ENCODE results near the gene BCL6. TPM values are rescaled to one million over a fixed set of nuclear protein-coding genes. Genes with fewer than 3 reads are reported as not detected.

The BCL6 gene
- total RNA-seq, 1 experiment from 2014 or later: 21.5 TPM

DNA sequence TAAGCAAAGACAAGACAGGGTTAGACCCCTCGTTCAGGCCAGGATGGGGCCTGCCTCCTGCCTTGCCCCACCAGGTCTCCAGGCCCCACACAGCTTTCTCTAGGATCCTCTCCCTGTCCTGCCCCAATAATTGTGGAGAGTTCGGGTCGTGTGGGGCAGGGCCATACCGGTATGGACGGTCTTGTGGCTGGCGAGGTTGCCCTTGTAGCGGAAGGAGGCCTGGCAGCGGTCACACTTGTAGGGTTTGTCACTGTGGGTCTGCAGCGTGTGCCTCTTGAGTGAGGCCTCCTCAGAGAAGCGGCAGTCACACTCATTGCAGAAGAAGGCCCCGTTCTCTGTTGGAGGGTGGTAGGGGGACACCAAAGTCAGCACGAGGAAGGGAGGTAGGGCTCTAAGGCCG is 18.7 kb downstream of the BCL6 start:
- Histone ChIP-seq H3K9me3 (ENCODE audit: control insufficient read depth, insufficient read depth, low read depth, low read length) (no peaks in the 10 kb centered on the region), H3K4me3 (ENCODE audit: low read depth in 2 of 2, low read length in 2 of 2) (no peak overlapping the region), H3K27ac (ENCODE audit: low read length) (no peak overlapping the region), H3K27me3 (ENCODE audit: control insufficient read depth, insufficient read depth, low read length) (no peaks in the 10 kb centered on the region), H3K4me1 (ENCODE audit: control insufficient read depth, insufficient read depth, low read length) (no peaks in the 10 kb centered on the region), H3K36me3 (ENCODE audit: control insufficient read depth, insufficient read depth, low read length) (peaks cover 18% of the 10 kb centered on the region)
- intact Hi-C loops (cut with micrococcal nuclease; ENCODE audit: unreplicated experiment): no loop called here
- DNase-seq (ENCODE audit: low read depth, low spot score): no peak
- in situ Hi-C loops (cut with HindIII; ENCODE audit: low pct_unique_long_range_greater_than_20kb, low sequenced_read_pairs): loop anchor here (25.0 kb wide), 1 partner anchor 561 kb away; no protein-coding TSS in a partner anchor
- ChIA-PET POLR2A (no interaction called here), CTCF (interaction anchor here (1.0 kb wide), 1 partner anchor 14 kb away, joined by 3 read pairs; no protein-coding TSS in a partner anchor)
- no peak for TF ChIP-seq SIN3A (IDR thresholded peaks at IDR 0.05; ENCODE audit: borderline replicate concordance, insufficient read depth, low read depth, low read length)
- no peak for TF ChIP-seq POLR2AphosphoS5 (IDR thresholded peaks at IDR 0.05; ENCODE audit: low read depth, low read length)
- TF ChIP-seq TCF7L2 (IDR thresholded peaks at IDR 0.05; ENCODE audit: low read depth, low read length): no peak
- no peak for TF ChIP-seq CTCF (IDR thresholded peaks at IDR 0.05)
- TF ChIP-seq, protein P1, sequence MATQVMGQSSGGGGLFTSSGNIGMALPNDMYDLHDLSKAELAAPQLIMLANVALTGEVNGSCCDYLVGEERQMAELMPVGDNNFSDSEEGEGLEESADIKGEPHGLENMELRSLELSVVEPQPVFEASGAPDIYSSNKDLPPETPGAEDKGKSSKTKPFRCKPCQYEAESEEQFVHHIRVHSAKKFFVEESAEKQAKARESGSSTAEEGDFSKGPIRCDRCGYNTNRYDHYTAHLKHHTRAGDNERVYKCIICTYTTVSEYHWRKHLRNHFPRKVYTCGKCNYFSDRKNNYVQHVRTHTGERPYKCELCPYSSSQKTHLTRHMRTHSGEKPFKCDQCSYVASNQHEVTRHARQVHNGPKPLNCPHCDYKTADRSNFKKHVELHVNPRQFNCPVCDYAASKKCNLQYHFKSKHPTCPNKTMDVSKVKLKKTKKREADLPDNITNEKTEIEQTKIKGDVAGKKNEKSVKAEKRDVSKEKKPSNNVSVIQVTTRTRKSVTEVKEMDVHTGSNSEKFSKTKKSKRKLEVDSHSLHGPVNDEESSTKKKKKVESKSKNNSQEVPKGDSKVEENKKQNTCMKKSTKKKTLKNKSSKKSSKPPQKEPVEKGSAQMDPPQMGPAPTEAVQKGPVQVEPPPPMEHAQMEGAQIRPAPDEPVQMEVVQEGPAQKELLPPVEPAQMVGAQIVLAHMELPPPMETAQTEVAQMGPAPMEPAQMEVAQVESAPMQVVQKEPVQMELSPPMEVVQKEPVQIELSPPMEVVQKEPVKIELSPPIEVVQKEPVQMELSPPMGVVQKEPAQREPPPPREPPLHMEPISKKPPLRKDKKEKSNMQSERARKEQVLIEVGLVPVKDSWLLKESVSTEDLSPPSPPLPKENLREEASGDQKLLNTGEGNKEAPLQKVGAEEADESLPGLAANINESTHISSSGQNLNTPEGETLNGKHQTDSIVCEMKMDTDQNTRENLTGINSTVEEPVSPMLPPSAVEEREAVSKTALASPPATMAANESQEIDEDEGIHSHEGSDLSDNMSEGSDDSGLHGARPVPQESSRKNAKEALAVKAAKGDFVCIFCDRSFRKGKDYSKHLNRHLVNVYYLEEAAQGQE (IDR thresholded peaks at IDR 0.05; ENCODE audit: insufficient read depth in 1 of 2, low read depth in 2 of 2, low read length in 1 of 2): no peak
- BruUV-seq (replicated peaks): no TSS peak
- no peak for ATAC-seq

- TF ChIP-seq, protein P1 (IDR thresholded peaks at IDR 0.05; ENCODE audit: insufficient read depth in 1 of 2, low read depth in 2 of 2, low read length in 1 of 2): no peak
- TF ChIP-seq CTCF (IDR thresholded peaks at IDR 0.05): no peak
- TF ChIP-seq SIN3A (IDR thresholded peaks at IDR 0.05; ENCODE audit: borderline replicate concordance, insufficient read depth, low read depth, low read length): no peak
- no TSS peak for BruUV-seq (replicated peaks)
- ChIA-PET CTCF (interaction anchor here (0.6 kb wide), 1 partner anchor 415 kb away, joined by 5 read pairs; no protein-coding TSS in a partner anchor), POLR2A (no interaction called here)
- intact Hi-C loops (cut with micrococcal nuclease; ENCODE audit: unreplicated experiment): no loop called here
- no peaks in the 10 kb centered on the region for H3K9me3 ChIP-seq (ENCODE audit: control insufficient read depth, insufficient read depth, low read depth, low read length)
- no peaks in the 10 kb centered on the region for H3K4me1 ChIP-seq (ENCODE audit: control insufficient read depth, insufficient read depth, low read length)
- peaks cover 15% of the 10 kb centered on the region for H3K36me3 ChIP-seq (ENCODE audit: control insufficient read depth, insufficient read depth, low read length)
- in situ Hi-C loops (cut with HindIII; ENCODE audit: low pct_unique_long_range_greater_than_20kb, low sequenced_read_pairs): loop anchor here (25.0 kb wide), 1 partner anchor 561 kb away; no protein-coding TSS in a partner anchor
- ATAC-seq (no peak), DNase-seq (ENCODE audit: low read depth, low spot score) (no peak)
- H3K27ac ChIP-seq (ENCODE audit: low read length): no peak overlapping the region
- no peaks in the 10 kb centered on the region for H3K27me3 ChIP-seq (ENCODE audit: control insufficient read depth, insufficient read depth, low read length)
- H3K4me3 ChIP-seq (ENCODE audit: low read depth in 2 of 2, low read length in 2 of 2): no peak overlapping the region
Measured at GRCh38 chr3:187725653-187726370, 19.5 kb downstream of the BCL6 start.
